NCI-H345 (cell line): Measurements from ENCODE around the gene IFIT3.

Experiments used
- DNase-seq: peaks from one replicate; lab custom pipeline; 2025; lab: John Stamatoyannopoulos, UW

IFIT3 gene

GRCh38 chr10:89360157-89360556 is 32.4 kb downstream of the IFIT3 start:
- DNase-seq: no peak

DNA sequence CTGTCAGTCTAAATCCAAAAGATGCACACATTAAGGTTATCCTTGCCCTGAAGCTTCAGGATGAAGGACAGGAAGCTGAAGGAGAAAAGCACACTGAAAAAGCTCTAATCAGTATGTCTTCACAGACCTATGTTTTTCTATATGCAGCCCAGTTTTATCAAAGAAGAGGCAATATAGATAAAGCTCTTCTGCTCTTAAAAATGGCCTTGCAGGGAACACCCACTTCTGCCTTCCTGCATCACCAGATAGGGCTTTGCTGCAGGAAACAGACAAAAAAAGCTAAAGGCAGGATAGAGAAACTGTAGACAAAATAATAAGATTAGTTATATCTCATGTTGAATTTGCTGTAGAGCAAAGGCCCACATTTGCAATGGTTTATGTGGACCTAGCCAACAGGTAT is 35.1 kb downstream of the IFIT3 start:
- no peak for DNase-seq

DNA sequence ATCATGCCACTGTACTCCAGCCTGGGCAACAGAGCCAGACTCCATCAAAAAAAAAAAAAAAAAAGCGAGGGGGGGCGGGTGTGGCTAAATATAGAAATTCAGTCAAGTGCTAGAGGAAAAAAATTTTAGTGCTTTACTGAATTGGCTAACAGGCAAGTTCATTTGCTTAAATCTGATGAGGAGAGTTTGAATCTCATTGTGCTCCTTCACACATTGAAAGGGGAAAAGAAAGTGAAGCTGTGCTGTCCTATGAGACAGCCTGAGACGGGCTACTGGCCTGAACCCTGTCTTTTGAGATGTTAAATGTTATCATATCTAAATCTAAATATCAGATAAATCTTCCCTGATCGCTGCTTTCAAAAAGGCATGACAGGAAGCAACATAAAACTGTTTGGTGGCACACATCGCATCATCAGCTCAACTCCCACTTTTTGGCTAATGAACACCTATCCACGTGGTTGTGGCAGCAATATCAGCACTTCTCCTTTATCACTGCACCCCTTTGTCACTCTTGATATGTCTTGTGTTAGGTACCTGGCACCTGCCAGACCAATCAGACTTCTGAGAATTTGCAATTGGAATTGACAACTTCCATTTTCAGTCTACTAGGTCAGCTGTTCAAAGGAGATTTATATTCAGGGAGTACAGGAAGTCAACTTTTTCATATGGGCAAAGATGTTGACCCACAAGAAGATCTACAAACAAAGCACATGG is 36.1 kb downstream of the IFIT3 start:
- no peak for DNase-seq

DNA sequence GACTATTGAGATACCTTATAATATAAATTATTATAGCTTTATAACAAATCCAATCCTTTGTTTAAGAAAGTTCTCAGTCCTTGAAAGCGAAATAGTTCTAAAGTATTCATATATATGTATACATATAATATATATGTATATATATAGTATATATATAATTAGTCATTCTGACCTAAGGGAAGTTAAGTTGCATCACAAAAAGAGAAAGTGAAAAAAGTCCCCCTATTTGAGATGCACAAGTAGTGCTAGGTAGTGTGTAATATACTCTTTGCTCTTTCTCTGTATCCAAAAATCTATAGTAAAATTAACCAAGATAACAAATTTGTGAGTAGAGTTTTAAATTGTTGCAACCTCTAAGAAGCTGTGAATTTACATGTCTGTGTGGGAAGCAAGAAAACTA is 36.7 kb downstream of the IFIT3 start:
- no peak for DNase-seq

DNA sequence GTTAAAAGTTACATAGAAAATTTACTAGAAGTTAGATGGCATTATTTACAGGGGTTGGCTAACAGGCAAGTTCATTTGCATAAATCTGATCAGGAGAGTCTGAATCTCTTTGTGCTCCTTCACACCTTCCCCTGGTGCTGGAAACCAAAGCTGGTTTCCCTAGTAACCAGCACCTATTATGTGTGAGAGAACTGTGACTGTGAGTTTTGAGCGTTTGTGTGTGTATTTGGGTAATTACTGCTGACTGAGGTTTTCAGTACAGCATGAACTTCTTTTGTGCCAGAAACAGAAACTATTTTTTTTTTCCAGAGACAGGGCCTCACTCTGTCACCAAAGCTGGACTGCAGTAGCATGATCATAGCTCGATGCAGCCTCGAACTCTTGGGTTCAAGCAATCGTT is 39.7 kb downstream of the IFIT3 start:
- no peak for DNase-seq

DNA sequence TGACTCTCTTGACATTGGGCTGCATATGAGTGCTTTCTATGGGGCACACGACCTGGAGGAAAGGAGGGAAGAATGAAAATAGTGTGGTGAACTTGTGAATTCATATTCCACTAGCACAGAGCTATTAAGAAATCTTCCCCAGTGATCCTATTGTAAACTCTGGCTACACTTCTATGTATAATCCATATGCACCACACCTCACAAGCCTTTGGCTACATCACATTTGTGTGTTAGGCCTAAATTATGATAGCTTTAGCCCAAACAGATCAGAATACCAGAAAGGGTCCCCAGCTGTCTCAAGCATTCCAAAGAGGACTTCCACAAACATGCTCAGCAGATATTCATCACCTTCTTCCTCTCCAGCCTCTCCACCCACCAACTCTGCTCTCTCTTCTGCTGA is 40.3 kb downstream of the IFIT3 start:
- no peak for DNase-seq

GRCh38 chr10:89369156-89370105 is 41.6 kb downstream of the IFIT3 start:
- DNase-seq: no peak

DNA sequence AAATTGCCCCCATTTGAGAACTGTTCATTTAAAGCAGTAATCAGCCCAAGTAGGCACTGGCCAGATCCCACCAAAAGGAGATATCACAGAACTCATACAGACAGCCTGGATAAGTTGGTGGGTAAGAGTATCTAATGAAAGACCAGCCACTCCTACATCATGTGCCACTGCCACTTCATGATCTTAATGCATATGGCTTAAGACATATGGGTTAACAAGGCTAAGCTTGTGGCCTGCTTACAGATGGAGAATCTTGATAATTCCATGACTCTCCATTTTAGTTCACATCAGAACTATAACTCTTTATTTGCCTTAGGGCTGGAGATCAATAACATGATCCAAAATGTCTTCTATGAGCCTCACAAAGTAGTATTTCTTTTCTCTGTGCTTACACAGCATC is 43.3 kb downstream of the IFIT3 start:
- no peak for DNase-seq

DNA sequence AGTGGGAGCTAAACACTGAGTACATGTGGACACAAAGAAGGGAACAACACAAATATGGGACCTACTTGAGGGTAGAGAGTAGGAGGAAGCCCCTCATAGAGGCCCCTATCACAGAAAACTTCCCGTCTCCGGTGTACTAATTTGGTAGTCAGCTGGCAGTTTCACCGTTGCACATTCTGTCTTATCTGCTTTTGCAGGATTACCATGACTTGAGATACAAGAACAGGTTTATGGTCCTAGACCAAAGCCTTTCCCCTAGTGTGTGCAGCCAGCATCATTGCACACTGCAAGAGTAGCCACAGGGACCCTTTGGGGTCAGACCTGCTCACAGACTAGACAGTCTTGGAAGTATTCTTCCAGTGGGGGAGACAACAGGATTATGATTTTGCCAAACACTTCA is 44.2 kb downstream of the IFIT3 start:
- no peak for DNase-seq

GRCh38 chr10:89373916-89374711 is 46.3 kb downstream of the IFIT3 start:
- DNase-seq: no peak

DNA sequence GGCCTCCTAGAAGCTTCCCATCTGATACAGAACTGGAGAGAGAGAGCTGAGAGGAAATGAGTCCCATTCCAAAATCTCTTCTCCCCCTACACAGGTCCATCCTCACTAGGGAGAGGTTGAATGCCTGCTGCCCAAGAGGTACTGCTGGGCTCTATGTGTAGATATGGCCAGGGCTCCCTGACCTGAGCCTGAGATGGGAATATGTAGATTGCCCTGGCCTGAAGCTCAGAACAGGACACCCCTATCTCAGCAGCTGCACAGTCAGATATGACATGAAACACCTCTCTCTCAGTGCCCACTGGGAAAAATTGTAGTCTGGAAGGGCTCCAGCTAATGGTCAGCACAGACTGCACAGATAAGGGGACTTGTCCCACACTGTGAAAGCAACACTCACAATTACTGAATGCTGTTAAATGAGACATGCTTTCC is 46.9 kb downstream of the IFIT3 start:
- DNase-seq: no peak

DNA sequence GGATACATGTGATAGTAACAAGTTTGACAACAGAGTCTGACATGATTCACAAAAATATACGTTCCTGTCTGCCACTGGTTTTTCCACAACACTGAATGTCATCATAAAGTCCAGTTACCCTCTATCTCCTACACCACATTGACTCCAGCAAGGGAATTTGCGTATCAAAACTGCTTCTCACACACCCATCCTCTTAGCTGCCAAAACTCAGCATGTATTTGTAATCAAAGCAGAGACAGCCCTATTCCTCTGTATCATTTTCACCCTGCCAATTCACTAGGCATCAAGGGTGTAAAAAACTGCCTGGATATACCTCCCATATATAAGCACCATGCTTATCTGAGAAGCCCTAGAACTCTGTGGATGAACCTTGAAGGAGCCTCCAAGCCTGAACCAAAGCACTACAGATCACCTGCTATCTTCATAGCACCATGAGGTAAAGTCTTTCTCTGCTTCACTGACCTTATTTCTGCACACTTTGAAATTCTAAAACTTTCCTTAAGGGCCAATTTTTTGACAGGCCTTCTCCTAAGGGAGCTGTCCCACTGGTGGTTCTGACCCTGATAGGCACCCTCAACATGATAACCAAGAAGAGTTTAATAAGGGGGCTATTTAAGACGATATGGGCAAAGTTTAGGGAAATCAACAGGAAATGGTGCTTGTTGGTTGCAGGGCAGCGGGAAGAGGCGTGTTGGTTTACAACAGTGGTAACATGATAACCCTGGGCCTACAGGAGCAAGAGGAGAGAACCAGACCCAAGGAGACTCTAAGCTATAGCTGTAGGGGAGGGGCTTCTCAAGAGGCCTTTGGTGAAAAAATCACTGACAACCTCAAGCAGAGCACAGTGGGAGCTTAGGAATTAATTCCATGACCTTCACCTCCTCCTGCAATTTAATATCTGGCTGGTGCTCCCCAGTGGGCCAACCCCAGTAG is 50.2 kb downstream of the IFIT3 start, which contains the start of gene IFIT1B:
IFIT1B (plus strand) TSS at position 352 of the 933 bp plus-strand sequence; CDS start at position 432, 80 bp downstream.
- no peak for DNase-seq

DNA sequence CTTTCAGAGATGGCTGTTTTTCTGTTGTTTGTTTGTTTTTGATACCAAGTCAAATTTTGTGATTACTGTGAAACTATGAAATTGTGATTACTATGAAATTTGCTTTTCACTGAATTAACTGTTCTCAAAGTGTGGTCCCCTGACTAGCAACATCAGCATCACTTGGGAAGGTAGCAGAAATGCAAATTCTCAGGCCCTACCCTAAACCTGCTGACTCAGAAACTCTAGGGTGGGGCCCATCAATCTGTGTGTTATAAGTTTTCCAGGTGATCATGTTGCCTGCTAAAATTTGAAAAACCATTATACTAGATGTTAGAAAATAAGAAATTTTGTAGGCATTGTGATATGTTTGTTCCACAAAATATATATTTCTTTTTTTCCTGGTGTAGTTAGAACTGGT is 51.3 kb downstream of the IFIT3 start:
- no peak for DNase-seq

GRCh38 chr10:89382757-89383156 is 55.0 kb downstream of the IFIT3 start:
- DNase-seq: no peak

DNA sequence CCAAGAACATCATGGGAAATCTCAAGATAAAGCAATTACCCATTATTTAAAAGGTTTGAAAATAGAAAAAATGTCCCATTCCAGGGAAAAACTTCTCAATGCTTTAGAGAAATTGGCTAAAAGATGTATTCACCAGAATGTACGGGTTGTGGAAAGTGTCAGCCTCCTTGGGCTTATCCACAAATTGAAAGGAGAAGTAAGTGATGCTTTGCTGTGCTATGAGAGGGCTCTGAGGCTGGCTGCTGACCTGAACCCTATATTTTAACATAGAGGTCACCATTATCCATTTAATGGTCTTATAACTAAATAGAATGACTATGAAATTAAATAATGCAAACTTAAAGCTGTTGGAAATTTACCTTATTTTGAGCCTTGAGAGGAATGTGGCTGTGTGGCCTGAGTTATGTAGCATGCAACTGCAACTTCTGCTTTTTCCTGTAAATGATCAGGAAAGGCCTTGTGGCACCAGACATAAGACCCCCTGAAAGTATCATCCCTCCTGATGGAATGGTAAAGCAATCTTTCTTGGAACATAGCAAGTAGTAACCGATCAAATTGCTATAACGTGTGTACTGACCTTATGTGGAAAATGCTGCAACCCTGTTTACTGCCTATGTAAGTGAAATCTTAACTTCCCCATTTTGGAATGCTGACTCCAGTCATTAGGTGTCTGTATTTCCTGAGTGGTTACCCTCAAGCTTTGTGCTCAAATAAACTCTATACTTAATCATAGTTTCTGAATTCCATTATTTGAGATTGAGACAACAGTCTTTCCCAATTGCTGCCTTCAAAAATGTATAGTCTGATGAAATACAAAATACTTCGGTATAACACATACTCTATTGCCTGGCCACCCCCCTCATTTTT is 56.9 kb downstream of the IFIT3 start:
- no peak for DNase-seq

DNA sequence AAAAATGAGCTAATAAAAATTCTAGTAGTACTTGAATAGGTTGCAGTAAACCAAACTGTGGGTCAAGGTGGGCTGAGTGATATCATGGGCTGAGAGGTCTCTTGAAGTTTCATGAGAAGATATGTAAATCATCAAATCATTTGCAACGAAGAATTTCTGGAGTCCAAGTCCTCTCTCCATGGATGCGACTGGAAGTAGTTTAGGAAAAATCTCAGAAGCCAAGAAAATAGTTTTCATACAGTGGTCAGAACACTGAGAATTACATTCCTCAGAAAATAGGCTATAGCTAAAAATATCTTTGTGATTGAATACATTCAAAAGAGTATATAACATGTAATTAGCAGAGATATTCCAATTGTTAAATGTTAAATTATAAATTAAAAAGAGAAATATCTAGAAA is 61.0 kb downstream of the IFIT3 start:
- no peak for DNase-seq

DNA sequence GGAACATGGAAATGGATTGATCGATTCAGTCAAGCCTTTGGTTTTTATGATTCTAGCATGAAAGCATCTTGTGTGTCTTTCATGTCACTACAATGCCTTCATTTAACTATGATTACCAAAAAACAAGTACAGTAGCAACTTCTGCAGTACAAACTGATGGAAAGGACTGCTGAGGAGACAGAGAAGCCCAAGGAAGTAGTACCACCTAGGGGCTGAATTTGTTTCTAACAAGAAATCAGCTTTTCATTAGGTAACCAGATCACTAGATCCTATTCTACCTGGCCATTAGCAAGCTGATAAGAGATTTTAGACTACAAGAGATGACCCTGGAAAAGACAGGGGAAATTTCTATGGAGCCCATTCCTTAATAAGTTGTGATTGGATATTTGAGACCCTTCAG is 61.5 kb downstream of the IFIT3 start:
- DNase-seq: no peak
